ENCODE measurements around the gene PIEZO2. TPM values are rescaled to one million over a fixed set of nuclear protein-coding genes. Genes with fewer than 3 reads are reported as not detected.

The PIEZO2 gene
- total RNA-seq, 1 experiment from 2014 or later = 5.5 TPM

GRCh38 chr18:10768221-10768620, 381.1 kb downstream of the PIEZO2 start:
- ChIA-PET CTCF (no interaction called here), POLR2A (ENCODE audit: low non-redundant PET) (no interaction called here)
- no peak overlapping the region for H3K27ac ChIP-seq (ENCODE audit: low read depth, low read length, poor library complexity, severe bottlenecking)
- no TSS peak for BruUV-seq (replicated peaks)
- no peak overlapping the region for H3K4me3 ChIP-seq (ENCODE audit: low read depth, low read length, poor library complexity, severe bottlenecking)
- TF ChIP-seq EZH2 (IDR thresholded peaks at IDR 0.05; ENCODE audit: borderline replicate concordance, low read depth, low read length, poor library complexity, severe bottlenecking) (no peak), CTCF (conservative IDR thresholded peaks at IDR 0.05; ENCODE audit: low read depth, low read length) (no peak)
- H3K27me3 ChIP-seq (replicated peaks; ENCODE audit: insufficient read depth, low read depth, low read length, poor library complexity) = peaks cover 18% of the 10 kb centered on the region
- no peaks in the 10 kb centered on the region for H3K9me3 ChIP-seq (ENCODE audit: low read depth, low read length, poor library complexity, severe bottlenecking)
- intact Hi-C loops (cut with micrococcal nuclease; ENCODE audit: unreplicated experiment) = no loop called here
- no peaks in the 10 kb centered on the region for H3K36me3 ChIP-seq (ENCODE audit: insufficient read depth, low read length, poor library complexity, severe bottlenecking)
- H3K4me1 ChIP-seq (ENCODE audit: insufficient read depth, low read length, poor library complexity, severe bottlenecking) = no peaks in the 10 kb centered on the region
- no peak for DNase-seq (ENCODE audit: low spot score)

GRCh38 chr18:10767658-10768057, 381.7 kb downstream of the PIEZO2 start:
- Histone ChIP-seq H3K4me3 (ENCODE audit: low read depth, low read length, poor library complexity, severe bottlenecking) (no peak overlapping the region), H3K36me3 (ENCODE audit: insufficient read depth, low read length, poor library complexity, severe bottlenecking) (no peaks in the 10 kb centered on the region), H3K4me1 (ENCODE audit: insufficient read depth, low read length, poor library complexity, severe bottlenecking) (no peaks in the 10 kb centered on the region), H3K9me3 (ENCODE audit: low read depth, low read length, poor library complexity, severe bottlenecking) (no peaks in the 10 kb centered on the region), H3K27me3 (replicated peaks; ENCODE audit: insufficient read depth, low read depth, low read length, poor library complexity) (peaks cover 18% of the 10 kb centered on the region), H3K27ac (ENCODE audit: low read depth, low read length, poor library complexity, severe bottlenecking) (no peak overlapping the region)
- no peak for DNase-seq (ENCODE audit: low spot score)
- BruUV-seq (replicated peaks) = no TSS peak
- POLR2A ChIA-PET (ENCODE audit: low non-redundant PET) = no interaction called here
- CTCF ChIA-PET = no interaction called here
- TF ChIP-seq EZH2 (IDR thresholded peaks at IDR 0.05; ENCODE audit: borderline replicate concordance, low read depth, low read length, poor library complexity, severe bottlenecking) (no peak), CTCF (conservative IDR thresholded peaks at IDR 0.05; ENCODE audit: low read depth, low read length) (no peak)
- intact Hi-C loops (cut with micrococcal nuclease; ENCODE audit: unreplicated experiment) = no loop called here

GRCh38 chr18:10760986-10761385, 388.4 kb downstream of the PIEZO2 start:
- DNase-seq (ENCODE audit: low spot score) = no peak
- TF ChIP-seq EZH2 (IDR thresholded peaks at IDR 0.05; ENCODE audit: borderline replicate concordance, low read depth, low read length, poor library complexity, severe bottlenecking) = no peak
- no peak for TF ChIP-seq CTCF (conservative IDR thresholded peaks at IDR 0.05; ENCODE audit: low read depth, low read length)
- Histone ChIP-seq H3K4me1 (ENCODE audit: insufficient read depth, low read length, poor library complexity, severe bottlenecking) (no peaks in the 10 kb centered on the region), H3K27me3 (replicated peaks; ENCODE audit: insufficient read depth, low read depth, low read length, poor library complexity) (no peaks in the 10 kb centered on the region), H3K36me3 (ENCODE audit: insufficient read depth, low read length, poor library complexity, severe bottlenecking) (no peaks in the 10 kb centered on the region), H3K27ac (ENCODE audit: low read depth, low read length, poor library complexity, severe bottlenecking) (no peak overlapping the region), H3K9me3 (ENCODE audit: low read depth, low read length, poor library complexity, severe bottlenecking) (no peaks in the 10 kb centered on the region), H3K4me3 (ENCODE audit: low read depth, low read length, poor library complexity, severe bottlenecking) (no peak overlapping the region)
- ChIA-PET POLR2A (ENCODE audit: low non-redundant PET) (no interaction called here), CTCF (no interaction called here)
- intact Hi-C loops (cut with micrococcal nuclease; ENCODE audit: unreplicated experiment) = no loop called here
- BruUV-seq (replicated peaks) = no TSS peak
